Ecto neural progenitor cell (in vitro differentiated cells): ENCODE results near the gene OLFM1.
A peak's percentile ranks its signal among the peaks of the same experiment; 100 is the strongest.

Experiments
- DNase-seq: peaks from one replicate; pipeline ENCODE4 v3.0.0-alpha.2; 2018; ENCODE audit warnings: low spot score

Gene OLFM1

DNA sequence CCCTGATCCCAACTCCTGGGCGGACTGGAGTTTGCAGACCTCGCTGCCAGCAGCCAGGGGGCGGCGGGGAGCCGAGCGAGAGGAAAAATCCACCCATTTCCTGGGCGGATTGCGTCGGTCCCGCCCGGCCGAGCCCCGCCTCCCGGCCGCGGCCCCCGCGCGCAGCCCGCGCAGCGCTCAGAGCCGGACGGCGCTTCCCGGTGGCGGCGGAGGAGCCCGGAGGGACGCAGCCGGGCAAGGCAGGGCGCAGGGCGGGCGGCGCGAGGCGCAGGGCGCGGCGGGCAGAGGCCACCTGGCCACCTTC, at the start of gene OLFM1:
OLFM1 (plus strand) TSS at position 180 of the 304 bp plus-strand sequence. CDS start 322 bp downstream, outside the sequence.
- DNase-seq = peak; percentile 90

DNA sequence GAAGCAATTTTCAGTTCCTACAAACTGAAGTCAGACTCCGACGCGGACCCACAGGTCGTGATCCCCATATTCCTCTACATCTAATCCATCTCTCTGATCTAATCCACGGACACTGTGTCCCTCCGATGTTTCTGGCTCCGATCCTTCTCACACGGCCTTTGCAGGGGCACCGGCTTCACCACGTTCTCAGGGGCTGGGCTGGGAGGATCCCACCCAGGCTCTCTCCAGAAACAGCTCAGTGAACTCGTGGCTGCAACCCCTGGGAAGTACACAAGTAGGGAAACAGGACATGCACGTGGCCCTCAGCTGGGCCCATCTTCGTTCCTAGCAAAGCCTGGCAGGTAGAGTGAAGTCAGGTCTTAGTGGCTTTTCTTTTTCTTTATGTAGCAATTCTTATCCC, 49.1 kb upstream of the OLFM1 start:
- peak; percentile 24 for DNase-seq

DNA sequence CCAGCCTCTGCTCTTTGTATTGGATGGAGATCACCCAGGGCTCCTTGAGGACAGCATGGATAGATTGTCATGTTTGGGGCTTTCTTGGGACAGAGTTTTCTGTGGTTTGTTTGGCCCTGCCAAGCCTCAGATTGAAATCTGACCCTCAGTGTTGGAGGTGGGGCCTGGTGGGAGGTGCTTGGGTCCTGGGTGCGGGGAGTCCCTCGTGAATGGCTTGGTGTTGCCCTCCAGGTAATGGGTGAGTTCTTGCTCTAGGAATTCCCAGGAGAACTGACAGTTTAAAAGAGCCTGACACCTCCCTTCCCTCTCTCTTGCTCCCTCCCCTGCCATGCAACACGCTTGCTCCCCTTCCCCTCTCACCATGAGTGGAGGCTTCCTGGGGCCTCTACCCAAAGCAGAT, 48.6 kb upstream of the OLFM1 start:
- no peak for DNase-seq

DNA sequence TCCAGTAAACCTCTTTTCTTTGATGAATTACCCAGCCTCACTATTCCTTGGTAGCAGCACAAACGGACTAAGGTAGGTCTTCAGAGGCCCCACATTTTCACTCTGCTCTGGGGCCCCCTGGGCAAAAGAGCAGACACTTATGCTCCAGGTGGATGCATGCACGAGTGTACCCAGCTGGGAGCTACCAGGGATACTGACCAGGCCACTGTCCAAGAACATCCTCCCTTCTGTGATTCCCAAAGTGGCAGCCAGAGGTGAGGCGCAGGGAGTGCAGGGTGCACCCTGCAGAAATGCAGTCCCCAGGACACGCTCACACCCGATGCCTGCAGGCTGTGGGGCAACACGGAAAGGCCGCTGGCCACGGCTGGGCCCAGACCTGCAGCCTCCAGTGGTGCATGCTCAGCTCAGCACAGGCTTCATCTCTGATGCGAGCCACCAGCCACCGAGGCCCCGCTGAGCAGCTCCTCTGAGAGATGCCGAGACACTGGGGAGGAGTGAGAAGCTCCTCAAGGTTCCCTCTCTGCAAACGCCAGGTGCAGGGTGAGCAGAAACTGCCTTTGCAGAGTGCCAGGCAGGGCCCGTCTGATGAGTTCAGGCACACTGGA, 48.1 kb upstream of the OLFM1 start:
- peak; percentile 30 for DNase-seq

DNA sequence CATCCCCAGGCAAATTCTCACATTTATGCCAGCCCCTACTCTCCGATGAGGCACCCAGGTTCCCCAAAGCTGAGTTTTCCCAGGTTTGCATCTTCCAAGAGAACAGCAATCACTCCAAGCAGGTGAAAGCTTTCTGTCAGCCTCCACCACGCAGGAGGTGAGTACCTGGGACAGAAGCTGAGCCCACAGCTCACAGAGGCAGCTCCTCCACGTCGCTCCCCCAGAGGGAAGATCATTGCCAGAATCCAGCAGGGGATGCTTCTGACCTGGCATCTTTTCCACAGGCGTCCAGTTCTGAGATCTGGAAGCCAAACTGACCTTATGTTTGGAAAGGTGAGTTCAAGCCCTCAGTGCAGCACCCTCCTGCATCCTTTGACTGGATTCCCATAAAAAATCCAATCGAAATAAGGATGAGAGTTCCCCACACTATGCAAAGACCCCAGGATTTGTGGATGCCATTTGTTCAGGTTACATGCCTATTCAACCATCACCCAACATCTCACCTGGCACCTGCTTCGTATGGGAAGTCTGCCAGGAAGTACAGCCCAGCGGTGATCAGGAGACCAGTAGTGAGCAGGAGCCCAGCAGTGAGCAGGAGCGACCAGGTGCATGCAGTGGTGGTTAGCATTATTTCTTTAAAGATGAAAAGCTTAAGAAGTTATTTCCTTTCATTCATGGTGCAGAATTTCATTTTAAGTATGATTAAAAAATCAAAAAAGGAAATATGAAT, 47.4 kb upstream of the OLFM1 start:
- DNase-seq = no peak

DNA sequence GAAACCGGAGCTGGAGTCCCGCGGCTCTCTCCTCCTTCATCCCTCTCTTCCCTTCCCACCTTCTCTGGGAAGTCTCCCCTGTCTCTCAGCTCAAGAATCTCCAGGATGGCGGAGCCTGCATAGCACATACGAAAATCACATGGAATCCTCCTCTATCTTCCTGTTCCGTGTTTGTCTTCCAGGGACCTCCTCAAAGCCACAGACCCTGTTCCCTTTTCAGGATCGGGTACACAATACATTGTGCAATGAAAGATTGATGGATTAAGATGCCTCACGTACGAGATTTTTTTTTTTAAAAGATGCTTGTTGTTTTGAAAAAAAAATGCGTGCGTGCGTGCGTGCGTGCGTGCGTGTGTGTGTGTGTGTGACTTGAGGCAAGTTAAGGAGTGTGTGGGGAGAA, 46.6 kb upstream of the OLFM1 start:
- DNase-seq = no peak

DNA sequence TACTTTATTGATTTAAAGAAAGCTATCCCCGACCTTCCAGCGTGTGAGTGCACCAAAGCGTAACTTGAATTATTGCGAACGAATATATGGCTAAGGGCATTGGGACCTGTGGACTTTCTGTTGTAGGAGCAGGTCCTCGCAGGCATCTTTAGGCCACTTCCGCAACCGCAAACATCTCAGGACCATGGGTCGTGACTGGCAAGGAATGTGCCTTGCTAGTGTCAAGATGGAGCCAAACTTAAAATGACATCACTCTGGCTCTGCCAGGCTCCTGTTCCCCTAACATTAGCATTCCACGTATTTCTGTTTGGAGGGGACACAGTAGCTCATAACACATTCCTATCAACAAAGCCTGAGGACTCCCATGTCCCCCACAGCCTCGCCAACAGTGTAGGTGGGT, 44.1 kb upstream of the OLFM1 start:
- DNase-seq = no peak

DNA sequence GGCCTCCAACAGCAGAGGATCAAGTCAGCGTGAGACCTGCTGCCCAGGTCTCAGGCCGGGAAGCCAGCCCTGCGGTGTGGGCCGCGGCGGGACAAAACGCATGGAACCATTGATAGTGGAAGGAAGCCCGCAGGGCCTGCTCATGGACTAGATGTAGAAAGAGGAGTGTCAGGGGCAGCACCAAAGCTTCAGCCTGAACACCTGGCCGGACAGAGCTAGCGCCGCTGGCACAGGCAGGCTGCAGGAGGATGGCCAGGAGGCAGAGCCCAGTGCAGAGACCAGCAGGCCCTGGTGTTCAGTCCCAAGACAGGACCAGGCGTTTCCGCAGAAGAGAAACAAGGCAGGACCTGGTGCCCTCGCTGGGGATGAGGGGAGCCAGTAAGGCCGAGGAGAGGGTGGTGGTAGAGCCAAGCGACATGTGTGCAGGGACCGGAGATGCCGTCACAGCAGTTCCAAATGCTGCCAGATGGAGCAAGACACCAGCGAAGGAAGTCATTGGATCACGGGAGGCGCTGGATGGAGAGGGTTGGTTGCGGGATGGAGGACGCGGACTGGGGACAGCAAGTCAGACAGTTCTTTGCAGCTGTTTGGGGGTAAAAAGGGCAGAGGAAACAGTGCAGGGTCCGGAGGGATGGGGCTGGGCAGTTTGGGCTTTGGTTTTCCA, 42.1 kb upstream of the OLFM1 start:
- peak; percentile 28 for DNase-seq

DNA sequence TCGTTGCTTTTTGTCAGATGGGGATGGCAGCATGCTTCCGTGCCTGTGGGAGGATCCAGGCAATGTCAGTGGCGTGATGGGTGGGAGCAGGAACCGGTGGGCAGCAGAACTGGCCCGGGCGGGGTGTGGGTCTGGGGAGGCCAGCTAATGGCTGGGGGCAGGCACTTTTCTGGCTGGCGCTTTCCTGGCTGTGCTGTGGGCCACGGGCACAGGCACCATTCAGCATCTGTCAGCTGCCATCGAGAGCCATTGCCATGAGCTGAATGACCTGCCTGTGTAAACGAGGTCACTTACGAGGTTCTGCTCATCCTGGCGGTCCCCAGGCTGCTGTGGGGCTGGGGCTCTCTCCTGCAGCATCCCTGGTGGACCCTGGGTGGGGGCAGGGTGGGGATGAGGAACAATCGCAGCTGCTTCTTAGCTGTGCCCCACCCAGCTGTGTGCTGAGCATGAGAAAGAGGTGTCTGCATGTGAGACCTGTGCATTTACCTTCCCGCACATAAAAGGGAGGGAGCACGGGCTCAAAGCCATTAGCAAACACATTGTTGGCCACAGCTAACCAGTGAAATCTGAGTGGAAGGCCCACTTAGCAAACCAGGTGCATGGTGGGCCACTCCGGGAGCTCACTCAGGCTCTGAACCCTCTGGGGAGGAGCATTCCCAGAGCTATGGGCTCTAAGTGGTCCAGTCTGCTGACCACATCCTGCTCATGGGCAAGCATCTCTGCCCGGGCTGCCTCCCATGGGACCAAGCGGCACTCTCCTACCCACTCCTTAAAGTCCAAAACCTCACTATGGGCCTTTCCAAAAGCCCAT, 41.3 kb upstream of the OLFM1 start:
- peak; percentile 39 for DNase-seq

DNA sequence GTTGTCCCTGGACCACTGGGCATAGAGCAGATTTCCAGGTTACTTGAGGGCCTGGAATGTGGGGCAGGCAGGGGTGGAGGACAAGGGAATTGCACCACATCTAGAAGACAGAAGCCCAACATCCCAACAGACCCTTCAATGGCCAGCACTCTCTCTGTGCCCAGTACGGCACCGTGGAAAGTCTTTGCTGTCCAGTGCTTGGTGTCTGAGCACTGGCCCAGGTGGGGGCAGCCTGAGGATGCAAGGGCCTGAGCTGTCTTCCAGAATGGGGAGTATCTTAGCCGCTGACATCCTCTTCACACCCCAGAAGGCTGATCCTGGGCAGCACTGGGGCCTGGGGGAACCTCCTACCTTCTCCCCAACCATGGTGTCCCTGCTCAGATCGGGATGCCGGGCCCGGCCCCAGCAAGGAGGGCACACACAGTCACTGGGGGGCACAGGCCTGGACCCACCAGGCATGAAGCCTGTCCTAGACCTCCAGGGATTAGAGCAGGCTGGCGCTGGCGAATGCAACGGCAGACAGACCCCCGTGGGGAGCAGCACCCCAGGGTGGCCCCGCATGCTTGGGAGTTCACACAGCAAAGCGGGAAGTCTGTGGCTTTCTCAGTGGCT, 40.6 kb upstream of the OLFM1 start:
- DNase-seq = peak; percentile 37

DNA sequence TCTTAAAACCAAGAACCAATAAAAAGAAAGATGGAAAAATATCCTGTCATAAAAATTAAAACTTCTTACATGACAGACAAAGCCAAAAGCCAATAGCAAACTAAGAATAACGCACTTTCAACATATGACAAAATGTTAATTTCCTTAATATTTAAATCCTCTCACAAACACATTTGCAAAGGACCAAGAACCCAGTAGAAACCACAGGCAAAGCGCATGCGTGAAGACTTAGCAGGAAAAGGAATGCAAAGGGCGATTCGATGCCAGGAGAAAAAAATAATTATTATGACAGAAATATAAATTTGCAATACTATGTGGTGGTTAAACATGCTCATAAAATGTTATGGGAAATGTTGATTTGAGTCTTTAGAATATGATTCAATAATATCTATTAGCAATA, 39.9 kb upstream of the OLFM1 start:
- DNase-seq = no peak

DNA sequence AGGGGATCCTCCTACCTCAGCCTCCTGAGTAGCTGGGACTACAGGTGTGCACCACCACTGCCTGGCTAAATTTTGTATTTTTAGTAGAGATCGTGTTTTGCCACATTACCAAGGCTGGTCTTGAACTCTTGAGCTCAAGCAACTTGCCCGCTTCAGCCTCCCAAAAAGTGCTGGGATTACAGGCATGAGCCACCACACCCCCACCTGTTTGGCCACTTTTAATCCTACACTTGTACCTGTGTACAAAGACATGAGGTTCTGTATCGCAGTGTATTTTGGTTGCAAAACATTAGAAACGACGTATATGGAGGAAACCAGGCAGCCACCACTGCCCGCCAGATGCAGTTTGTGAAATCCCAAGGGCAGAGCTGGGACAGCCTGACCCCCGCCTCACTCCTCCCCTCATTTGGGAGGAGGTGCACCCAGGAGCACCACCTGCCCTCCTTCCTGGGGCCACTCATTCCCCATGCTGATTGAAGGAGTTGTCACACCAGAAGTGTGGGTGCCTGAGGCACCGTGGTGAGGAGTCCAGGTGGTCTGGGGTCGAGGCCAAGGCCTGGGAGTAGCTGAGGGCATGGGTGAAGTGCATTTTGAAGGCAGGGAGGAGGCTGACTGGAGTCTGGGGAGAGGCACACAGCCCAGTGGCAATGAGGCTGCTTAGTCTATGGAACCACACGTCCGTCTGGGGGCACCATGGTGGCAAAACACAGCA, 39.3 kb upstream of the OLFM1 start:
- DNase-seq = peak; percentile 24

DNA sequence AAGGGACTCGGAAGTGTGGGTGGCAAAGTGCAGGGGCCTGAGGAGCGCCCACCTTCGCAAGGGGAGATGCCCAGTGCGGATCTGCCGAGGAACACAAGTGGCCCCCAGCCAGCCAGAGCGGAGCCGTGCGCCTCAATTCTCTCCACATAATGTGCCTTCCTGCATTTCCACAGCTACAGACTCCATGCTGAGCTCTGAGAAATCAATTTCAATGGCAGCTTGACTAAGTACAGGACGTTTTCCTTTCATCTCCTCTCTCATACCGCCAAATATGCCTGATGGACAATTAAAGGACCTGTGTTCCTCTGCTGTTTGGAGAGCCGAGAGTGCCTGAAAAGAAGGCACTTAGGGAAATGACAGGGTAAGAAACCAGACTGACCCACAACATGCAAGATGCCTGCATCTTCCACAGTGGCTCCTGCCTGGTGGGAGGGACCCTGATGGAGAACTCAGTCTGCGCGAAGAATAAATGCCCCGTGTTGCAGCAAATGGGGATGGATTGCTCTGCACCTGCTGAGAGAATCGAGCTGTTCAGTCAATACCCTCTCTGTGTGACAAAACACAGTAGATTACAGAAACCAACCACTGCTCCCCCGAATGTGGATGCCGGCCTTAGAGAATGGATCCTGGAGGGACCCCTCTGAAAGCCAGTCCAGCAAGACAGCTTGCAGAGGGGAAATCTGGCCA, 38.6 kb upstream of the OLFM1 start:
- DNase-seq = peak; percentile 30

DNA sequence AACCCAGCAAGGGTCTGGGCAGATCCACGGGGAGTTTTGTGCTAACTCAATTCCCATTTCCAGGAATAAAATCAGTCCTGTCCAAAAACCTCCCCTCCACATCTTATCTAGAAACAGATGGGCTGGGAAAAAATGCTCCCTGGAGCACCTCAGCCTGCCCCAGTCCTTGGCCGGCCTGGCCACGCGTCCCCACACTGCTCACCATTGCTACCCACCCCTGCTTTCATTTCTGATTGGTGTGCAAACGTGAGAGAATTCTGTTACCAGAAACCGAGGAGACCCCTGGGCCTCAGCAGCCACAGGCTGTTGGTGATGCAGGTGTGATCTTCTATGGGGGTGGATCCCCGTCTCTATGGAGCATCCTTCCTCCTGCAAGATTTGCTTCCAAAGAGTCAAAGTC, 38.0 kb upstream of the OLFM1 start:
- DNase-seq = no peak

DNA sequence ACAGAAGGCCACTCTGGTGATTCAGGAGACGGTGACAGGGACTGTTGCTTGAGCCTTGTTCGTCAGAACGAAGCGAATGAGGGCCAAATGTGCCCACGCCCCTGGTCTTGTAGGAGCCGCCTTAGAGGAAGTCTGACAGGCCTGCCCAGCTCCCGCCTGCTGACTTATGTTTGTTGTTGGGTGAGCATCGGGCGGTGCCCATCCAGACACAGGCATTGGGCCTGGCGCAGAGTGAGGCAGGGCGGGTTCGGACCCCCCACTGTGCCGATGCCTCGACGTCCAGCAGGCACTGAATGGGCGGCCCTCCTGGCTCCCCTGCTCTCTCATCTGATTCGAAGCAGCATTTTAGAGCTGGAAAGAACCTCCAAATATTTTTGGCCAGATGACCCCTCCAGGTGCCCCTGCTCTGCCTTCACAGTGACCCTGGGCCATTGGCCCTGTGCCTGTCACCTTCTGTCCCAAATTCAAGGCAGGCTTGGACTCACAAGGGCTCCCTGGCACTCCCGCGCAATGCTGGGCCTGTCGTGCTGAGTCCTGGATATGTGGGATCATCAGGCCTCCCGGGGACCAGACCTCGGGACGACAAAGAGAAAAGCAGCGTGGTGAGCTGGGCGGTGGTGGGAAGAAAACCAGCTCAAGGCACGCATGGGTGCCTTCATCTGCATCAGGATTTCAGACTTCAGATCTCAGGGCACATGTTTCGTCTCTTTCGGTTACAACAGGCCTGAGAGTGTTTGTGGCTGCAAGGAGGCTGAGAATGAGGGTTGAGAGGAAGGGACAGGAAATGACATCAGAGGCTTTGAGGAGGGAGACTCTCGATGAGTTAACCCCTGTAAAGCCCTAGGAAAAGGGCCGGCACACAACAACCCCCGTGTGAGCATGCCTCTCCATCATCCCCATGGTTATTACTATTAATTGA, 37.1 kb upstream of the OLFM1 start:
- DNase-seq = peak; percentile 43

DNA sequence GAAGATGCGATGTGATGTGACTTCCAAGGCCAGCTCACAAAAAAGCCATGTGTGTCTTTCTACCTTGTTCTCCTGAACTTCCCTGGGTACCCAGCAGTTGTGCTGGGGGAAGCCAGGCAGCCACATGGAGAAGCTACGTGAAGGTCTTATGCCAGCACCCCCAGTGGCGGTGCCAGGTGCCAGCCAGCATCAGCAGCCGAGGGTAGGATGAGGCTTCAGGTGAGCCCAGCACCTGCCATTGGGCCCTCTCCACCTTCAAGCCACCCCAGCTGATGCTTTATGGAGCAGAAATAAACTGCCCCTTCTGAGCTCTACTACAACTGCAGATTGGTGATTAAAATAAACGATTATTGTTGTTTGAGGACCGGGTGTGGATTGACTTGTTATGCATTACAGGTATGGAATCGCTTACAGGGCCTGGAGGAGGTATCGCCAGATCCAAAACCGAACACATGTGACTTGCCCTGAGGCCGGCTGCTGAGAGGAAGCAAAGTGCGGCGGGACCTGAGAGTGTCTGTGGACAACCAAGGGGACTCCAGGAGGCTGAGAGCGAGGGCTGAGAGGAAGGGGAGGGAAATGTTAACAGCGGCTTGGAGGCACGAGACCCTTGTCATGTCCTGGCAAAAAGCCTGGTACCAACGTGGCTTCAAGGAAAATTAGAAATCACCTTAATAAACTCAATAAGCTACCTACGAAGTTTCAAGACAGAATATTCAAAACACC, 36.0 kb upstream of the OLFM1 start:
- no peak for DNase-seq

DNA sequence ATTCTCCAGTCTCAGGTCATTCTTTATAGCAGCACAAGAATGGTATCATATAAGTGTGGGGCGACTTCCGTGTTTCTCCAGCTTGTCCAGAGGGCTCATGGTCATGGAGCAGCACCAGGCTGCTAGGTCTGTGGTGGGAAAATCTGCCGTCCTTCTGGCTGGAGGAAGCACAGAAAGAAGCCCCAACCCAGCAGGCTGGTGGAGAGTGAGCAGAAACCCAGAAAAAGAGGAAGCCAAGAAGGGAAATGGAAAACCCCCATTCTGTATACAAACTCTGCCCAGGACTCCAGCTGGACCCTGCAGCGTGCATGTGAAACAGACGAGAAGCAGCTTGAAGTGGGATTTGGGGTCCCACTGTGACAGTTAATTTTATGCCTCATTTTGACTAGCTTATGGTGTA, 34.3 kb upstream of the OLFM1 start:
- no peak for DNase-seq

DNA sequence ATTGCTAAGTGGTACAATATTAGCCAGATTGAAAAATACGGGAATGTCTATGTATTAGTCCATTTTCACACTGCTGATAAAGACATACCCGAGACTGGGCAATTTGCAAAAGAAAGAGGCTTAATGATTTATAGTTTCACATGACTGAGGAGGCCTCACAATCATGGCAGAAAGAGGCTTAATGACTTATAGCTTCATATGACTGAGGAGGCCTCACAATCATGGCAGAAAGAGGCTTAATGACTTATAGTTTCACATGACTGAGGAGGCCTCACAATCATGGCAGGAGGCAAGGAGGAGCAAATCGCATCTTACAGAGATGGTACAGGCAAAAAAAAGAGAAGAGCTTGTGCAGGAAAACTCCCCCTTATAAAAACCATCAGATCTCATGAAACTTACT, 32.3 kb upstream of the OLFM1 start:
- DNase-seq = no peak

DNA sequence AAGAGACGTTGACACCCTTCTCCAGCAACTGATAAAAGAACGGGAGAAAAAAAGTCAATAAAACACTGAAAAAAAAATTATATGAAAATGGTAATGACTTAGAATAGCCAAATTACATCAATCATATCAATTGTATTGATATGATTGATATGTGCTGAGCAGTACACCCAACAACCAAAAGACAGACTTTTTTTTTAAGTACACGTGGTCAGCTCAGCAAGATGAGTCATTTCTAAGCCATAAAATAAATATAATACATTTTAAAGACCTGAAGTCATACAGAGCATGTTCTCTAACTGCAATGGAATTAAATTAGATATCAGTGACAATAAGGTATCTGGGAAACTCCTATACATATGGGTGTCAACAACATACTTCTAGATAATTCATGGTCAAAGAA, 30.9 kb upstream of the OLFM1 start:
- DNase-seq = no peak
